BE2C (cell line): ENCODE data around the gene PCP4.

ENCODE experiments used
- DNase-seq: peaks from one replicate; pipeline ENCODE4 v3.0.0-alpha.2; 2020
- H3K27me3 ChIP-seq: fragments of 250-450 bp; sonication (Bioruptor Pico); 2 replicates; pipeline ENCODE4 v1.5.1; 2020; ENCODE audit warnings: mild to moderate bottlenecking
- H3K36me3 ChIP-seq: fragments of 250-450 bp; sonication (Bioruptor Pico); 2 replicates; pipeline ENCODE4 v1.5.1; 2020; ENCODE audit warnings: mild to moderate bottlenecking
- H3K4me1 ChIP-seq: fragments of 250-450 bp; sonication (Bioruptor Pico); 2 replicates; pipeline ENCODE4 v1.5.1; 2020
- H3K4me3 ChIP-seq: 2 replicates; pipeline ENCODE4 v1.5.1; 2011; ENCODE audit warnings: low read depth, low read length
- H3K9me3 ChIP-seq: fragments of 250-450 bp; sonication (Bioruptor Pico); 2 replicates; pipeline ENCODE4 v1.5.1; 2020
- TF ChIP-seq, protein P1 (sequence below): IDR thresholded peaks from 2 replicates; pipeline ENCODE4 v1.5.1; 2012; ENCODE audit warnings: mild to moderate bottlenecking, low read depth, low read length

Gene PCP4

GRCh38 chr21:39972976-39973770 lies 105.9 kb downstream of the PCP4 start:
- no peak for DNase-seq
- H3K27me3 ChIP-seq = no peaks in the 10 kb centered on the region
- TF ChIP-seq, protein P1, sequence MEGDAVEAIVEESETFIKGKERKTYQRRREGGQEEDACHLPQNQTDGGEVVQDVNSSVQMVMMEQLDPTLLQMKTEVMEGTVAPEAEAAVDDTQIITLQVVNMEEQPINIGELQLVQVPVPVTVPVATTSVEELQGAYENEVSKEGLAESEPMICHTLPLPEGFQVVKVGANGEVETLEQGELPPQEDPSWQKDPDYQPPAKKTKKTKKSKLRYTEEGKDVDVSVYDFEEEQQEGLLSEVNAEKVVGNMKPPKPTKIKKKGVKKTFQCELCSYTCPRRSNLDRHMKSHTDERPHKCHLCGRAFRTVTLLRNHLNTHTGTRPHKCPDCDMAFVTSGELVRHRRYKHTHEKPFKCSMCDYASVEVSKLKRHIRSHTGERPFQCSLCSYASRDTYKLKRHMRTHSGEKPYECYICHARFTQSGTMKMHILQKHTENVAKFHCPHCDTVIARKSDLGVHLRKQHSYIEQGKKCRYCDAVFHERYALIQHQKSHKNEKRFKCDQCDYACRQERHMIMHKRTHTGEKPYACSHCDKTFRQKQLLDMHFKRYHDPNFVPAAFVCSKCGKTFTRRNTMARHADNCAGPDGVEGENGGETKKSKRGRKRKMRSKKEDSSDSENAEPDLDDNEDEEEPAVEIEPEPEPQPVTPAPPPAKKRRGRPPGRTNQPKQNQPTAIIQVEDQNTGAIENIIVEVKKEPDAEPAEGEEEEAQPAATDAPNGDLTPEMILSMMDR = no peak

GRCh38 chr21:39976800-39977199 lies 109.6 kb downstream of the PCP4 start:
- no peaks in the 10 kb centered on the region for H3K4me1 ChIP-seq
- H3K9me3 ChIP-seq = no peaks in the 10 kb centered on the region
- DNase-seq = no peak
- no peaks in the 10 kb centered on the region for H3K36me3 ChIP-seq
- H3K27me3 ChIP-seq = no peaks in the 10 kb centered on the region
- TF ChIP-seq, protein P1 = no peak
- no peak overlapping the region for H3K4me3 ChIP-seq

More at GRCh38 chr21:39972976-39973770, 105.9 kb downstream of the PCP4 start:
- no peaks in the 10 kb centered on the region for H3K4me1 ChIP-seq
- no peak overlapping the region for H3K4me3 ChIP-seq
- no peaks in the 10 kb centered on the region for H3K36me3 ChIP-seq
- H3K9me3 ChIP-seq = no peaks in the 10 kb centered on the region
